ENCODE data around the gene GRAMD2B. TPM values are rescaled to one million over a fixed set of nuclear protein-coding genes. Genes with fewer than 3 reads are reported as not detected.

Gene GRAMD2B
- total RNA-seq, 1 experiment from 2014 or later, result 4.1 TPM

DNA sequence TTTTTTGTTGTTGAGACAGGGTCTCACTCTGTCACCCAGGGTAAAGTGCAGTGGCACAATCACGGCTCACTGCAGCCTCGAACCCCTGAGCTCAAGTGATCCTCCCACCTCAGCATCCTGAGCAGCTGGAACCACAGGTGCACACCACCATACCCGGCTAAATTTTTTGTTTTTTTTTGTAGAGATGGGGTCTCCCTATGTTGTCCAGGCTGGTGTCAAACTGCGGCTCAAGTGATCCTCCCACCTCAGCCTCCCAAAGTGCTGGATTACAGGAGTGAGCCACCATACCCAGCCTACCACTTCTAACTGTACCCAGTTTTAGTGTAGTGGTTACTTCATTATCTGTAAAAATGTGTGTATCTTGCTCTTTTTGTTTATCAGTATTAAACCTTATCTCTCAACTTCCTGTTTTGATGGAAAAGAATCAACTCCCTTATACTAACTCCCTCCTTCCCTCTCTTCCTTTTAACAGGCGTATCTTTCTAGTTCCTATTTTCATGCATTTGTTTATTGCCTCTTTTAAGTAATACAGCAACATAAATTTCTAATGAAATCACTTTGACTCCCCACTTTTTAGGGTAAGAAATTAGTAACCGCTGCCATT lies 33.1 kb downstream of the GRAMD2B start:
- POLR2A ChIA-PET, result no interaction called here
- in situ Hi-C loops (cut with HindIII; ENCODE audit: low pct_unique_long_range_greater_than_20kb, low sequenced_read_pairs), result no loop called here
- H3K27ac ChIP-seq (ENCODE audit: low read length), result no peak overlapping the region

DNA sequence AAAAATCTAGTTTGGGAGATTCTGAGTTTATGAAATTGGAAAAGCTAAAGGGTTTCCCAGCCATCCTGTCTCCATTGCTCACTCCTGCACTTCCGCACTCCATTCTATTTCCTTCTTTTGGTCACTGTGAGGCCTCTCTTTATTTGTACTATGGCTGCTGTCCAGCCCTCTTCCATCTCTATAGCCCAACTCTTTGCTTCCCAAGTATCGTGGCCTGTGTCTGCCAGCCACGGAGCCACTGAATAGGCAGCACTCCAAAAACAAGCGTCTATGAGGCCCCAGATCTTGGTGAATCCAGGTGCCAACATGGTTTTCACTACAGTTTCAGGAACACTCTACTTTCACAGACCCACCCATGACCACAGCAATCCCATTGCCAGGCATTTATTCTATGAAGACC lies 37.2 kb downstream of the GRAMD2B start:
- Histone ChIP-seq H3K4me1 (ENCODE audit: control insufficient read depth, insufficient read depth, low read length) (no peaks in the 10 kb centered on the region), H3K4me3 (ENCODE audit: low read depth in 2 of 2, low read length in 2 of 2) (no peak overlapping the region), H3K9me3 (ENCODE audit: control insufficient read depth, insufficient read depth, low read depth, low read length) (no peaks in the 10 kb centered on the region), H3K27me3 (ENCODE audit: control insufficient read depth, insufficient read depth, low read length) (no peaks in the 10 kb centered on the region), H3K27ac (ENCODE audit: low read length) (no peak overlapping the region), H3K36me3 (ENCODE audit: control insufficient read depth, insufficient read depth, low read length) (no peaks in the 10 kb centered on the region)
- no peak for DNase-seq (ENCODE audit: low read depth, low spot score)
- BruUV-seq (replicated peaks), result no TSS peak
- TF ChIP-seq, protein P1, sequence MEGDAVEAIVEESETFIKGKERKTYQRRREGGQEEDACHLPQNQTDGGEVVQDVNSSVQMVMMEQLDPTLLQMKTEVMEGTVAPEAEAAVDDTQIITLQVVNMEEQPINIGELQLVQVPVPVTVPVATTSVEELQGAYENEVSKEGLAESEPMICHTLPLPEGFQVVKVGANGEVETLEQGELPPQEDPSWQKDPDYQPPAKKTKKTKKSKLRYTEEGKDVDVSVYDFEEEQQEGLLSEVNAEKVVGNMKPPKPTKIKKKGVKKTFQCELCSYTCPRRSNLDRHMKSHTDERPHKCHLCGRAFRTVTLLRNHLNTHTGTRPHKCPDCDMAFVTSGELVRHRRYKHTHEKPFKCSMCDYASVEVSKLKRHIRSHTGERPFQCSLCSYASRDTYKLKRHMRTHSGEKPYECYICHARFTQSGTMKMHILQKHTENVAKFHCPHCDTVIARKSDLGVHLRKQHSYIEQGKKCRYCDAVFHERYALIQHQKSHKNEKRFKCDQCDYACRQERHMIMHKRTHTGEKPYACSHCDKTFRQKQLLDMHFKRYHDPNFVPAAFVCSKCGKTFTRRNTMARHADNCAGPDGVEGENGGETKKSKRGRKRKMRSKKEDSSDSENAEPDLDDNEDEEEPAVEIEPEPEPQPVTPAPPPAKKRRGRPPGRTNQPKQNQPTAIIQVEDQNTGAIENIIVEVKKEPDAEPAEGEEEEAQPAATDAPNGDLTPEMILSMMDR (IDR thresholded peaks at IDR 0.05), result no peak
- no peak for TF ChIP-seq POLR2AphosphoS5 (IDR thresholded peaks at IDR 0.05; ENCODE audit: low read depth, low read length)
- in situ Hi-C loops (cut with HindIII; ENCODE audit: low pct_unique_long_range_greater_than_20kb, low sequenced_read_pairs), result no loop called here
- ChIA-PET POLR2A (no interaction called here), CTCF (no interaction called here)
- ATAC-seq, result no peak
- intact Hi-C loops (cut with micrococcal nuclease; ENCODE audit: unreplicated experiment), result no loop called here

More for the DNA sequence above, 33.1 kb downstream of the GRAMD2B start:
- Histone ChIP-seq H3K4me3 (ENCODE audit: low read depth in 2 of 2, low read length in 2 of 2) (no peak overlapping the region), H3K4me1 (ENCODE audit: control insufficient read depth, insufficient read depth, low read length) (no peaks in the 10 kb centered on the region), H3K27me3 (ENCODE audit: control insufficient read depth, insufficient read depth, low read length) (no peaks in the 10 kb centered on the region), H3K36me3 (ENCODE audit: control insufficient read depth, insufficient read depth, low read length) (no peaks in the 10 kb centered on the region), H3K9me3 (ENCODE audit: control insufficient read depth, insufficient read depth, low read depth, low read length) (no peaks in the 10 kb centered on the region)
- no peak for ATAC-seq
- BruUV-seq (replicated peaks), result no TSS peak
- DNase-seq (ENCODE audit: low read depth, low spot score), result no peak
- CTCF ChIA-PET, result interaction anchor here (0.7 kb wide), 1 partner anchor 85 kb away, joined by 12 read pairs; no protein-coding TSS in a partner anchor
- intact Hi-C loops (cut with micrococcal nuclease; ENCODE audit: unreplicated experiment), result no loop called here
- TF ChIP-seq, protein P2, sequence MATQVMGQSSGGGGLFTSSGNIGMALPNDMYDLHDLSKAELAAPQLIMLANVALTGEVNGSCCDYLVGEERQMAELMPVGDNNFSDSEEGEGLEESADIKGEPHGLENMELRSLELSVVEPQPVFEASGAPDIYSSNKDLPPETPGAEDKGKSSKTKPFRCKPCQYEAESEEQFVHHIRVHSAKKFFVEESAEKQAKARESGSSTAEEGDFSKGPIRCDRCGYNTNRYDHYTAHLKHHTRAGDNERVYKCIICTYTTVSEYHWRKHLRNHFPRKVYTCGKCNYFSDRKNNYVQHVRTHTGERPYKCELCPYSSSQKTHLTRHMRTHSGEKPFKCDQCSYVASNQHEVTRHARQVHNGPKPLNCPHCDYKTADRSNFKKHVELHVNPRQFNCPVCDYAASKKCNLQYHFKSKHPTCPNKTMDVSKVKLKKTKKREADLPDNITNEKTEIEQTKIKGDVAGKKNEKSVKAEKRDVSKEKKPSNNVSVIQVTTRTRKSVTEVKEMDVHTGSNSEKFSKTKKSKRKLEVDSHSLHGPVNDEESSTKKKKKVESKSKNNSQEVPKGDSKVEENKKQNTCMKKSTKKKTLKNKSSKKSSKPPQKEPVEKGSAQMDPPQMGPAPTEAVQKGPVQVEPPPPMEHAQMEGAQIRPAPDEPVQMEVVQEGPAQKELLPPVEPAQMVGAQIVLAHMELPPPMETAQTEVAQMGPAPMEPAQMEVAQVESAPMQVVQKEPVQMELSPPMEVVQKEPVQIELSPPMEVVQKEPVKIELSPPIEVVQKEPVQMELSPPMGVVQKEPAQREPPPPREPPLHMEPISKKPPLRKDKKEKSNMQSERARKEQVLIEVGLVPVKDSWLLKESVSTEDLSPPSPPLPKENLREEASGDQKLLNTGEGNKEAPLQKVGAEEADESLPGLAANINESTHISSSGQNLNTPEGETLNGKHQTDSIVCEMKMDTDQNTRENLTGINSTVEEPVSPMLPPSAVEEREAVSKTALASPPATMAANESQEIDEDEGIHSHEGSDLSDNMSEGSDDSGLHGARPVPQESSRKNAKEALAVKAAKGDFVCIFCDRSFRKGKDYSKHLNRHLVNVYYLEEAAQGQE (IDR thresholded peaks at IDR 0.05; ENCODE audit: insufficient read depth in 1 of 2, low read depth in 2 of 2, low read length in 1 of 2), result no peak
- TF ChIP-seq POLR2AphosphoS5 (IDR thresholded peaks at IDR 0.05; ENCODE audit: low read depth, low read length), result no peak
- no peak for TF ChIP-seq TCF7L2 (IDR thresholded peaks at IDR 0.05; ENCODE audit: low read depth, low read length)
- TF ChIP-seq SIN3A (IDR thresholded peaks at IDR 0.05; ENCODE audit: borderline replicate concordance, insufficient read depth, low read depth, low read length), result no peak
- TF ChIP-seq, protein P1 (IDR thresholded peaks at IDR 0.05), result no peak
